HepG2 (cell line): ENCODE data around the gene GPR33. TPM values are rescaled to one million over a fixed set of nuclear protein-coding genes. Genes with fewer than 3 reads are reported as not detected.

Experiments used
- ATAC-seq: fragments of 200-7000 bp; cut with Tn5 transposase; 3 replicates; pipeline ENCODE4 v1.9.1; 2020; ENCODE audit warnings: mild to moderate bottlenecking, moderate library complexity
- BruUV-seq: library from RNA; stranded (reverse); fragments of 400-500 nt; replicated peaks from 2 replicates; lab custom pipeline; 2021; lab: Mats Ljungman, UMichigan
- CTCF ChIA-PET: fragments of 300-600 bp; formaldehyde crosslinking; extraction: SDS; loops from one replicate; lab custom pipeline; 2021; ENCODE audit warnings: low total read pairs, inconsistent platforms, low intra/inter-chr PET ratio; lab: Yijun Ruan, JAX
- POLR2A ChIA-PET: fragments of 350-600 bp; sonication (Branson Sonifier 250); formaldehyde crosslinking; loops from one replicate; lab custom pipeline; 2020; ENCODE audit warnings: antibody characterized with exemption, inconsistent platforms; lab: Yijun Ruan, JAX
- DNase-seq: peaks from one replicate; pipeline ENCODE4 v3.0.0-alpha.2; 2015; ENCODE audit warnings: low spot score
- FAIRE-seq: peaks from 3 replicates; lab custom pipeline; 2011; peaks lifted over from hg19 to GRCh38; lab: Jason Lieb, UNC
- H2AFZ ChIP-seq: one replicate; pipeline ENCODE4 v1.6.1; 2011; ENCODE audit warnings: low read length, inconsistent platforms
- H3K27ac ChIP-seq: fragments of 300-600 bp; 3 replicates; pipeline ENCODE4 v1.8.0; 2011; ENCODE audit warnings: mixed run types, mild to moderate bottlenecking, mixed read lengths, low read length, inconsistent platforms; ENCODE audit not compliant: insufficient read depth; ENCODE audit errors: extremely low read length
- H3K27me3 ChIP-seq, 2 experiments: fragments of 200-600 bp in 1 of 2; 2 replicates in 1 of 2; 3 replicates in 1 of 2; pipeline versions ENCODE4 v1.6.0 to v1.8.0; 2011; ENCODE audit warnings: low read length in 2 of 2, mild to moderate bottlenecking in 2 of 2, moderate library complexity in 2 of 2, inconsistent platforms in 1 of 2; ENCODE audit not compliant: insufficient read depth in 2 of 2, control insufficient read depth in 1 of 2
- H3K36me3 ChIP-seq, 2 experiments: fragments of 200-600 bp in 1 of 2; replicated peaks in 1 of 2; 2 replicates in 1 of 2; 3 replicates in 1 of 2; pipeline versions ENCODE4 v1.5.1 to v1.8.0; 2011; ENCODE audit warnings: low read length in 2 of 2, inconsistent platforms in 1 of 2; ENCODE audit not compliant: insufficient read depth in 2 of 2, control insufficient read depth in 1 of 2
- H3K4me1 ChIP-seq: 2 replicates; pipeline ENCODE4 v1.5.1; 2012; ENCODE audit warnings: low read length, inconsistent platforms; ENCODE audit not compliant: insufficient read depth
- H3K4me2 ChIP-seq: 2 replicates; pipeline ENCODE4 v1.6.0; 2011; ENCODE audit warnings: low read depth, low read length, inconsistent platforms
- H3K4me3 ChIP-seq, 3 experiments: fragments of 200-600 bp in 1 of 3; sonication (generic), shearing (Covaris generic) in 1 of 3; replicated peaks in 1 of 3; 2 replicates each; pipeline ENCODE4 v1.5.1; 2011 to 2016; ENCODE audit warnings: low read length in 3 of 3, inconsistent platforms in 2 of 3, low read depth in 2 of 3, mild to moderate bottlenecking in 2 of 3, control low read depth in 1 of 3, mixed read lengths in 1 of 3; ENCODE audit not compliant: insufficient read depth in 1 of 3
- H3K79me2 ChIP-seq: one replicate; pipeline ENCODE4 v1.6.1; 2011; ENCODE audit warnings: low read length, inconsistent platforms; ENCODE audit not compliant: insufficient read depth
- H3K9ac ChIP-seq: 2 replicates; pipeline ENCODE4 v1.6.0; 2011; ENCODE audit warnings: mild to moderate bottlenecking, low read depth, low read length, inconsistent platforms; ENCODE audit not compliant: insufficient read depth
- H3K9me3 ChIP-seq: 2 replicates; pipeline ENCODE4 v1.5.1; 2012; ENCODE audit warnings: mild to moderate bottlenecking, low read length
- H4K20me1 ChIP-seq: 2 replicates; pipeline ENCODE4 v1.6.0; 2011; ENCODE audit warnings: inconsistent platforms, mild to moderate bottlenecking, low read length, moderate library complexity; ENCODE audit not compliant: insufficient read depth
- ATF7 ChIP-seq, 2 experiments: fragments of 450-650 bp in 1 of 2; sonication (generic) in 1 of 2; formaldehyde crosslinking in 1 of 2; IDR thresholded peaks; 2 replicates each; pipeline versions ENCODE4 v1.4.0 to v1.6.1; 2016 to 2020; ENCODE audit warnings: antibody characterized with exemption in 1 of 2, mild to moderate bottlenecking in 1 of 2, missing genetic modification reagents in 1 of 2
- ATM ChIP-seq: fragments of 450-650 bp; IDR thresholded peaks from 2 replicates; pipeline ENCODE4 v1.7.1; 2017; ENCODE audit warnings: mild to moderate bottlenecking, borderline replicate concordance
- EED ChIP-seq: sonication (generic); formaldehyde crosslinking; IDR thresholded peaks from 2 replicates; pipeline ENCODE4 v1.5.0; 2020; ENCODE audit warnings: mild to moderate bottlenecking, missing genetic modification reagents
- FOXA1 ChIP-seq, 2 experiments: fragments of 450-650 bp in 1 of 2; sonication (generic) in 1 of 2; formaldehyde crosslinking in 1 of 2; IDR thresholded peaks; 2 replicates each; pipeline versions ENCODE4 v1.4.0 to v1.6.1; 2016 to 2020; ENCODE audit warnings: missing genetic modification reagents in 1 of 2
- FOXK2 ChIP-seq: fragments of 450-650 bp; IDR thresholded peaks from 2 replicates; pipeline ENCODE4 v1.6.1; 2016
- HNRNPK ChIP-seq: fragments of 200-400 bp; formaldehyde crosslinking; IDR thresholded peaks from 2 replicates; pipeline ENCODE4 v1.6.1; 2018; ENCODE audit warnings: low read length, low read depth, moderate library complexity, mild to moderate bottlenecking; ENCODE audit not compliant: poor library complexity, severe bottlenecking
- NONO ChIP-seq, 2 experiments: fragments of 450-650 bp in 1 of 2; sonication (generic) in 1 of 2; formaldehyde crosslinking in 1 of 2; IDR thresholded peaks in 1 of 2; conservative IDR thresholded peaks in 1 of 2; 2 replicates each; pipeline versions ENCODE4 v1.6.1 to v1.8.0; 2017 to 2022; ENCODE audit warnings: mild to moderate bottlenecking in 1 of 2, missing genetic modification reagents in 1 of 2, moderate library complexity in 1 of 2
- PHB2 ChIP-seq: fragments of 450-650 bp; IDR thresholded peaks from 2 replicates; pipeline ENCODE4 v1.6.1; 2018; ENCODE audit not compliant: partially characterized antibody
- RAD51 ChIP-seq: fragments of 450-650 bp; IDR thresholded peaks from 2 replicates; pipeline ENCODE4 v1.6.1; 2016; ENCODE audit warnings: borderline replicate concordance
- SOX6 ChIP-seq, 2 experiments: fragments of 450-650 bp in 1 of 2; sonication (generic) in 1 of 2; formaldehyde crosslinking in 1 of 2; IDR thresholded peaks; 2 replicates each; pipeline versions ENCODE4 v1.4.0 to v1.6.1; 2017 to 2020; ENCODE audit warnings: antibody characterized with exemption in 1 of 2, mild to moderate bottlenecking in 1 of 2, missing genetic modification reagents in 1 of 2
- ZNF17 ChIP-seq: sonication (generic); formaldehyde crosslinking; IDR thresholded peaks from 2 replicates; pipeline ENCODE4 v1.5.0; 2020; ENCODE audit warnings: mild to moderate bottlenecking, missing genetic modification reagents
- ZNF337 ChIP-seq: sonication (generic); formaldehyde crosslinking; IDR thresholded peaks from 2 replicates; pipeline ENCODE4 v1.5.1; 2020; ENCODE audit warnings: missing genetic modification reagents, low read depth, mild to moderate bottlenecking, borderline replicate concordance
- ZNF343 ChIP-seq: sonication (generic); formaldehyde crosslinking; IDR thresholded peaks from 2 replicates; pipeline ENCODE4 v1.4.0; 2020; ENCODE audit warnings: mild to moderate bottlenecking, missing genetic modification reagents
- ZNF598 ChIP-seq: sonication (generic); formaldehyde crosslinking; IDR thresholded peaks from 2 replicates; pipeline ENCODE4 v1.5.1; 2020; ENCODE audit warnings: mild to moderate bottlenecking, missing genetic modification reagents, borderline replicate concordance
- ZNF776 ChIP-seq: sonication (generic); formaldehyde crosslinking; IDR thresholded peaks from 2 replicates; pipeline ENCODE4 v1.4.0; 2020; ENCODE audit warnings: mild to moderate bottlenecking, missing genetic modification reagents
- WGBS: methylation state at CpG from one replicate; pipeline ENCODE4 v1.1.6; 2017; ENCODE audit warnings: low lambda C conversion rate; 5-methylcytosine and 5-hydroxymethylcytosine counted together
- in situ Hi-C: cut with HindIII; loops from 2 replicates; pipeline ENCODE4 v1.10.0; 2017; ENCODE audit warnings: low pct_unique_long_range_greater_than_20kb; ENCODE audit not compliant: extremely low pct_ligation_motif_present
- intact Hi-C: fragments of 100-400 bp; cut with micrococcal nuclease; formaldehyde crosslinking; loops from one replicate; pipeline ENCODE4 v1.10.0; 2022; ENCODE audit not compliant: unreplicated experiment
- polyA plus RNA-seq, 8 experiments: library from polyadenylated mRNA; depleted of rRNA in 3 of 8; stranded (reverse) in 7 of 8; unstranded in 1 of 8; fragments of >200 nt; fragmentation: Illumina TruSeq in 4 of 8; extraction: Trizol in 4 of 8; gene quantifications; 2 replicates each; pipeline versions ENCODE4 v1.2.1 to v1.2.3, GENCODE V29; 2011 to 2016; ENCODE audit warnings: low read depth in 4 of 8, missing spikeins in 1 of 8, mixed read lengths in 1 of 8; ENCODE audit not compliant: insufficient read depth in 1 of 8
- total RNA-seq, 5 experiments: library from RNA; depleted of rRNA; stranded (reverse); fragments of >200 nt; fragmentation: Illumina TruSeq; extraction: Trizol; gene quantifications; 2 replicates each; pipeline ENCODE4 v1.2.3, GENCODE V29; 2016; ENCODE audit warnings: low read depth in 1 of 5

Gene GPR33
- total and polyA plus RNA-seq, 2 of the 13 experiments (the other 11 are each of a cell fraction or from before 2014, with no cell fraction given) = not detected

GRCh38 chr14:31479027-31479426 is 8.8 kb downstream of the GPR33 start (continued):
- TF ChIP-seq ZNF337 (CRISPR knock-in tag) (no peak), ZNF17 (CRISPR knock-in tag) (no peak)

GRCh38 chr14:31477248-31477647 is 10.6 kb downstream of the GPR33 start:
- H4K20me1 ChIP-seq = no peaks in the 10 kb centered on the region; the same call in 1 of the 2 replicates
- 76% methylated on average over 6 of the region's 6 CpGs for WGBS
- DNase-seq = no peak
- intact Hi-C loops = no loop called here
- no peak overlapping the region for H2AFZ ChIP-seq
- no peaks in the 10 kb centered on the region for H3K79me2 ChIP-seq
- H3K27ac ChIP-seq = no peak overlapping the region
- no peaks in the 10 kb centered on the region for H3K9me3 ChIP-seq
- no peaks in the 10 kb centered on the region for H3K4me1 ChIP-seq
- in situ Hi-C loops = no loop called here
- TF ChIP-seq ZNF343 (CRISPR knock-in tag) (0 out of 2 replicates have a peak, but pooled peaks have one; percentile 32), ZNF776 (no peak)
- TF ChIP-seq, all 625 proteins: peak for 1
- no peaks in the 10 kb centered on the region for H3K36me3 ChIP-seq
- POLR2A ChIA-PET = no interaction called here
- ATAC-seq (no peak), FAIRE-seq (no peak)
- CTCF ChIA-PET = no interaction called here
- H3K27me3 ChIP-seq = 0 out of 5 replicates have a peak, but pooled peaks cover 0 to 11% of the 10 kb centered on the region in 2 experiments
- H3K4me2 ChIP-seq = no peak overlapping the region
- H3K4me3 ChIP-seq = no peak overlapping the region
- no peak overlapping the region for H3K9ac ChIP-seq
- BruUV-seq = no TSS peak

- no peaks in the 10 kb centered on the region for H3K36me3 ChIP-seq
- no TSS peak for BruUV-seq
- H2AFZ ChIP-seq = no peak overlapping the region
- 1% methylated on average over 4 of the region's 4 CpGs for WGBS
- intact Hi-C loops (no loop called here), in situ Hi-C loops (no loop called here)
- DNase-seq (no peak), FAIRE-seq (no peak), ATAC-seq (no peak)
- no peaks in the 10 kb centered on the region for H3K4me1 ChIP-seq
- H3K27ac ChIP-seq = no peak overlapping the region
- H3K4me3 ChIP-seq = no peak overlapping the region
- POLR2A ChIA-PET = no interaction called here
- no peaks in the 10 kb centered on the region for H3K79me2 ChIP-seq
- no peak overlapping the region for H3K4me2 ChIP-seq
- H3K9me3 ChIP-seq = no peaks in the 10 kb centered on the region
- no peak overlapping the region for H3K9ac ChIP-seq
- peaks cover 0 to 16% of the 10 kb centered on the region in 2 experiments; a peak in 1 of 5 replicates for H3K27me3 ChIP-seq
- CTCF ChIA-PET = no interaction called here
- H4K20me1 ChIP-seq = no peaks in the 10 kb centered on the region; the same call in 1 of the 2 replicates
- TF ChIP-seq FOXA1 (IDR thresholded peaks at IDR 0.05) (0 out of 2 replicates have a peak, but pooled peaks have one; percentile 8), FOXA1 (CRISPR knock-in tag; IDR thresholded peaks at IDR 0.05) (no peak), ATM (peak; percentile 88; the same call in 1 of the 2 replicates), ATF7 (IDR thresholded peaks at IDR 0.05) (peak; percentile 20; the same call in 1 of the 2 replicates), ATF7 (CRISPR knock-in tag; IDR thresholded peaks at IDR 0.05) (no peak), EED (CRISPR knock-in tag) (no peak), RAD51 (peak; percentile 26; the same call in 1 of the 2 replicates), NONO (IDR thresholded peaks at IDR 0.05) (peak; percentile 89; the same call in 1 of the 2 replicates), NONO (CRISPR knock-in tag; conservative IDR thresholded peaks at IDR 0.05) (no peak), PHB2 (peak; percentile 90), ZNF598 (no peak), SOX6 (IDR thresholded peaks at IDR 0.05) (0 out of 2 replicates have a peak, but pooled peaks have one; percentile 26), SOX6 (CRISPR knock-in tag; IDR thresholded peaks at IDR 0.05) (no peak), HNRNPK (peak; percentile 66), FOXK2 (0 out of 2 replicates have a peak, but pooled peaks have one; percentile 36)
These were observed 11.5 kb downstream of the GPR33 start for GRCh38 chr14:31476131-31476866.
